ENCODE data around the gene TREML4. TPM values are rescaled to one million over a fixed set of nuclear protein-coding genes. Genes with fewer than 3 reads are reported as not detected.

Gene TREML4
- total RNA-seq, 1 donor from 2014 or later: not detected

DNA sequence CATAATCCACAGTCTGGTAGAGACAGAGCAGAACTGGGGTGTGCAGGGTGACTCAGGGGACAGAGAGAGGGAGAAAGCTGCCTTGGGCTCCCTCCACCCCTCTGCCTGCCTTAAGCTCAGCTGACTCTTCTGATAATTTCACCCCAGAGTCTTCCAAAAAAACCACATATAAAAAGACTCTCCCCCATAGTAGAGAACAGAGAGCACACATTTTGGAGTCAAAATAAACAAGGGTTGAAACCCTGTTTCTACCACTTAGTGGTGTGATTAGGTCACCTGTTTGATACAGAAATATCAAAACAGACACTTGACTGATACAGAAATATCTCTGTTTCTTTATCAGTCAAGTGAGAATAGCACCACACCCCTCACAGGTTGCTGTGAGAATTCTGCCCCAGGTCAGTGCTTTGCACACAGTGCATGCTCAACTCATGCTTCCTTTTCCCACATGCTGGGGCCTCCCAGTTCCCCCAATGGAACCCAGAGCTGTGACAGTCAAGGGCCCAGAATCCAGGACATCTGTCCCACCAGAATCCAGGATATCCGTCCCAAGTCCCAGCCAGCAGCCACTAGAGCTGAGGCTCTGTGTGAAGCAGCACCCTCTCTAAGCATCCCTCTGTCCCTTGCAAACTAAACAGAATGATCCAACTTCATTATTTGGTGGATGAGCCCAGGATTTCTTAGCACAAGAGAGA lies 28.4 kb upstream of the TREML4 start:
- Mint-ChIP-seq H3K27ac (no peak overlapping the region), H3K4me3 (ENCODE audit: low read depth) (no peak overlapping the region), H3K4me1 (ENCODE audit: low read depth) (no peaks in the 10 kb centered on the region), H3K9me3 (ENCODE audit: low read depth) (no peaks in the 10 kb centered on the region), H3K36me3 (ENCODE audit: insufficient read depth) (no peaks in the 10 kb centered on the region), H3K27me3 (peaks cover 34% of the 10 kb centered on the region)
- no peak for DNase-seq (ENCODE audit: low spot score, unreplicated experiment)
- TF ChIP-seq, protein P1, sequence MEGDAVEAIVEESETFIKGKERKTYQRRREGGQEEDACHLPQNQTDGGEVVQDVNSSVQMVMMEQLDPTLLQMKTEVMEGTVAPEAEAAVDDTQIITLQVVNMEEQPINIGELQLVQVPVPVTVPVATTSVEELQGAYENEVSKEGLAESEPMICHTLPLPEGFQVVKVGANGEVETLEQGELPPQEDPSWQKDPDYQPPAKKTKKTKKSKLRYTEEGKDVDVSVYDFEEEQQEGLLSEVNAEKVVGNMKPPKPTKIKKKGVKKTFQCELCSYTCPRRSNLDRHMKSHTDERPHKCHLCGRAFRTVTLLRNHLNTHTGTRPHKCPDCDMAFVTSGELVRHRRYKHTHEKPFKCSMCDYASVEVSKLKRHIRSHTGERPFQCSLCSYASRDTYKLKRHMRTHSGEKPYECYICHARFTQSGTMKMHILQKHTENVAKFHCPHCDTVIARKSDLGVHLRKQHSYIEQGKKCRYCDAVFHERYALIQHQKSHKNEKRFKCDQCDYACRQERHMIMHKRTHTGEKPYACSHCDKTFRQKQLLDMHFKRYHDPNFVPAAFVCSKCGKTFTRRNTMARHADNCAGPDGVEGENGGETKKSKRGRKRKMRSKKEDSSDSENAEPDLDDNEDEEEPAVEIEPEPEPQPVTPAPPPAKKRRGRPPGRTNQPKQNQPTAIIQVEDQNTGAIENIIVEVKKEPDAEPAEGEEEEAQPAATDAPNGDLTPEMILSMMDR (IDR thresholded peaks at IDR 0.05; ENCODE audit: unreplicated experiment): no peak

DNA sequence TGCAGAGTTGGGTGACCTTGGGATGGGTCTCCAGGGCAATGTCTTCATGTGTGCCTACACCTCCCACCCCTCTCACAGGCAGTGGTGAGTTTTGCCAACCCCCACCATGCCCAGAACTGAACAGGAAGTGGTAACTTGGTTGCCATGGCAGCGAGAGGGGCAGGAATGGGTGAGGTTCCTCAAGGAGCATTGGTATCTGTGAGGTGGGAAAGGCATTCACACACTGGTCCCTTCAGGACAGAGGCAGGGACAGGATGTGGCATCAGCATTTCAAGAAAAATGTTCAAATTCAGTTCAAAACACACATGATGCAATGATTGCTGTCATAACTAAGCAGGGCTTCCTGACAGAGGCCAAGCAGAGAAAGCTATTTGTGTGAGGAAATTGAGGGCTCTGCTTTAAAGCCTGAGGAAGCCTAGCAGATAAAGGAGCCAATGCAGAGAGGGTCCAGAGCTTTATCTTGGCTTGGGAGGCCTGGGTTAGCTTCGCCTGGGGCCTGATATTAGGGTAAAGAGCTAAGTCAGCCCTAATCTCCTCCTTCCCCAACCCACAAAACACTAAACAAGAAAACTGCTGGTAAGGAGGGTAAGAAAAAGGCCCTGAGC lies 27.8 kb upstream of the TREML4 start:
- no peak overlapping the region for H3K27ac Mint-ChIP-seq
- TF ChIP-seq, protein P1 (IDR thresholded peaks at IDR 0.05; ENCODE audit: unreplicated experiment): no peak
- H3K9me3 Mint-ChIP-seq (ENCODE audit: low read depth): no peaks in the 10 kb centered on the region
- no peak for DNase-seq (ENCODE audit: low spot score, unreplicated experiment)
- H3K27me3 Mint-ChIP-seq: peaks cover 31% of the 10 kb centered on the region
- H3K4me3 Mint-ChIP-seq (ENCODE audit: low read depth): no peak overlapping the region
- no peaks in the 10 kb centered on the region for H3K36me3 Mint-ChIP-seq (ENCODE audit: insufficient read depth)
- no peaks in the 10 kb centered on the region for H3K4me1 Mint-ChIP-seq (ENCODE audit: low read depth)

DNA sequence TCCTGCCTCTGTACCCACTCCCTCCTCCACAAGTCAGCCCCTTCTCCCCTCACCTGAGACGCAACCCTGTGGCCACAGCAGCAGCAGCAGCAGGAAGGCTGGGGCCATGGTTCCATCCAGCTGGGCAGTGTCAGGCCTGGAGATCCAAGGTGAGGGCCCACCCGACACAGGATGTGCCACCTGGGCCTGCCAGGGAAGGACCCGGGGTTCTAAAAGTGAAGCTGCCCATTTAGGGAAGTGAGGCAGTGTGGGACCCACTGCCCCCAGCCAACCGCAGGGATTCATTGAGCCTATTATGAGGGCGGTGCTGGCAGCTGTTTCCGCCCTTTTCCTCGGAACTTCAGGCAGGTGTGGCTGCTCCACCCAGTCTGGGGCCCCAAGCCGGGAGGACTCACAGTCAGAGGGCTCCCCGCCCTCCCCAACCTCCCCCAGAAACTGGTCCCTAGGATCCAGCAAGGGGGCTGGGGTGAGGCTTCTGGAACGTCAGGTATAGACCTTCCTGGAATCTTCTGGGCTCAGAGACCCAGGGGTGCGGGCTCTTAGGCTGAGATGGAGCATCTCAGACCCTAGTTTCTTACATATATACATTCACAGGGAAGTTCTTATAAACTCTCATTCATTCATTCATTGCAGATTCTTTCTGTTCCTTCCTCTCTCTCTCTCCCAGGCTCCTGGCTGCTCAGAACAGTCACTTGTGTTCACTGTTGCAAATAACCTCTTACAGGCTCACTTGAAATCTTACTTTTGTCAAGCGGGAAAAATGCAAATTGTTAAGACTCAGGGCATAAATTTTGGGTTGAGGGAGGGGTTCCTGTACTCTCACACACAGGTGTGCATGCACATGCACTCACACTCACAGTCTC lies 27.0 kb upstream of the TREML4 start, which contains the start of gene TREML2:
TSS of gene TREML2 (minus strand) at position 249 of the 863 bp plus-strand sequence. CDS start at position 108, 141 bp downstream.
- Mint-ChIP-seq H3K4me3 (ENCODE audit: low read depth) (no peak within 1 kb of the TSS), H3K36me3 (ENCODE audit: insufficient read depth) (no peaks in the 10 kb centered on the region), H3K27me3 (peaks cover 26% of the 10 kb centered on the region), H3K27ac (no peak within 1 kb of the TSS), H3K4me1 (ENCODE audit: low read depth) (no peaks in the 10 kb centered on the region), H3K9me3 (ENCODE audit: low read depth) (no peaks in the 10 kb centered on the region)
- no peak for DNase-seq (ENCODE audit: low spot score, unreplicated experiment)
- TF ChIP-seq, protein P1 (IDR thresholded peaks at IDR 0.05; ENCODE audit: unreplicated experiment): no peak

DNA sequence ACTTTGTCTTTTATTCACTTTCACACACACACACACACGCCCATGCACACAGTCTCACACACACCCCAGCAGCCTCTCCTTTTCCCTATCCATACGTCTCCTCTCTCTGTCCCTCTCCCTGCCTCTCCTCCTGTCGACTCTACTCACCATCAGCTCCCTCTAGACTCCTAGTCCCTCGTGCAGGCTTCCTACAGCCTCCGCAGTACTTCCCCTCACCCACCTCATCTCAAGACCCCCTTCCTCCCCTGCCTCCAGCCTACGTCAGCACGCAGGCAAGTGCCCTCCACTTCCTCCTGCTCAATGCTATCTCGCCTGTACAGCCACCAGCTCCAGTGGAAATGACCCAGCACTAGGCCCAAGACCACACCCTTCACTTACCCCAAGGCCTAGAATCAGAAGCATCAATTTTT lies 26.4 kb upstream of the TREML4 start:
- Mint-ChIP-seq H3K27me3 (peaks cover 20% of the 10 kb centered on the region), H3K4me1 (ENCODE audit: low read depth) (no peaks in the 10 kb centered on the region), H3K27ac (no peak overlapping the region), H3K36me3 (ENCODE audit: insufficient read depth) (no peaks in the 10 kb centered on the region), H3K4me3 (ENCODE audit: low read depth) (no peak overlapping the region), H3K9me3 (ENCODE audit: low read depth) (no peaks in the 10 kb centered on the region)
- no peak for DNase-seq (ENCODE audit: low spot score, unreplicated experiment)
- TF ChIP-seq, protein P1 (IDR thresholded peaks at IDR 0.05; ENCODE audit: unreplicated experiment): no peak

DNA sequence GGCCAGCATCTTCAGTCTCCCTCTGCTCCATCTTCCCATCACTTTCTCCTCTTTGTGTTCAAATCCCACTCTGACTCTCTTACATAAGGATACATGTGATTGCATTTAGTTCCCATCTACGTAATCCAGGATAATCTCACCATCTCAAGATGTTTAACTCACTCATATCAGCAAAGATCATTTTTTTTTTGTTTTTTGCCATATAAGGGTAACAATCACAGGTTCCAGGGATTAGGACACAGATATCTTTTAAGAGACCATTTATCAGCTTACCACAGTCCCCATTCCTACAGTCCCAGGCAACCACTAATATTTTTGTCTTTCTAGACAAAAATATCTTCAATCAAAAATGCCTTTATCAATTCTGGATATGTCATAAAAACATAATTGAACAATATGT lies 24.0 kb upstream of the TREML4 start:
- TF ChIP-seq, protein P1 (IDR thresholded peaks at IDR 0.05; ENCODE audit: unreplicated experiment): no peak
- no peak for DNase-seq (ENCODE audit: low spot score, unreplicated experiment)
- Mint-ChIP-seq H3K4me3 (ENCODE audit: low read depth) (no peak overlapping the region), H3K27ac (no peak overlapping the region), H3K9me3 (ENCODE audit: low read depth) (peaks cover 5% of the 10 kb centered on the region), H3K36me3 (ENCODE audit: insufficient read depth) (no peaks in the 10 kb centered on the region), H3K27me3 (peaks cover 17% of the 10 kb centered on the region), H3K4me1 (ENCODE audit: low read depth) (no peaks in the 10 kb centered on the region)

All from progenitor cell of endocrine pancreas (in vitro differentiated cells).